Activated CD4-positive, alpha-beta memory T cell treated with anti-CD3 and anti-CD28 coated beads for 36 hours (primary cell): Measurements from ENCODE around the gene PTPRR. TPM values are rescaled to one million over a fixed set of nuclear protein-coding genes. Genes with fewer than 3 reads are reported as not detected.

Source experiments
- CTCF ChIA-PET: fragments of 350-600 bp; sonication (Branson Sonifier 250); formaldehyde crosslinking; loops from one replicate; lab custom pipeline; 2021; ENCODE audit warnings: antibody characterized with exemption, inconsistent platforms; lab: Charles Lee
- POLR2A ChIA-PET: fragments of 350-600 bp; sonication (Branson Sonifier 250); formaldehyde crosslinking; loops from one replicate; lab custom pipeline; 2021; ENCODE audit warnings: antibody characterized with exemption; lab: Charles Lee
- DNase-seq: peaks from one replicate; pipeline ENCODE4 v3.0.0-alpha.2; 2020
- H3K27ac Mint-ChIP-seq: one replicate; pipeline ENCODE4 v1.8.0; 2021; ENCODE audit warnings: mixed read lengths
- H3K27me3 Mint-ChIP-seq: one replicate; pipeline ENCODE4 v1.8.0; 2021; ENCODE audit warnings: mixed read lengths
- H3K36me3 Mint-ChIP-seq: one replicate; pipeline ENCODE4 v1.8.0; 2021; ENCODE audit warnings: mixed read lengths
- H3K4me1 Mint-ChIP-seq: one replicate; pipeline ENCODE4 v1.8.0; 2021; ENCODE audit warnings: low read depth, mixed read lengths
- H3K4me3 Mint-ChIP-seq: one replicate; pipeline ENCODE4 v1.8.0; 2021; ENCODE audit warnings: mild to moderate bottlenecking, mixed read lengths
- H3K9me3 Mint-ChIP-seq: one replicate; pipeline ENCODE4 v1.8.0; 2021; ENCODE audit warnings: mixed read lengths
- intact Hi-C: fragments of 100-400 bp; cut with micrococcal nuclease; formaldehyde crosslinking; loops from one replicate; pipeline ENCODE4 v1.15.1; 2023
- total RNA-seq, 2 experiments: library from RNA; stranded (reverse); gene quantifications; one replicate each; pipeline ENCODE4 v1.2.3, GENCODE V29; 2021

PTPRR gene
- total RNA-seq, 2 experiments from 2014 or later, result not detected

DNA sequence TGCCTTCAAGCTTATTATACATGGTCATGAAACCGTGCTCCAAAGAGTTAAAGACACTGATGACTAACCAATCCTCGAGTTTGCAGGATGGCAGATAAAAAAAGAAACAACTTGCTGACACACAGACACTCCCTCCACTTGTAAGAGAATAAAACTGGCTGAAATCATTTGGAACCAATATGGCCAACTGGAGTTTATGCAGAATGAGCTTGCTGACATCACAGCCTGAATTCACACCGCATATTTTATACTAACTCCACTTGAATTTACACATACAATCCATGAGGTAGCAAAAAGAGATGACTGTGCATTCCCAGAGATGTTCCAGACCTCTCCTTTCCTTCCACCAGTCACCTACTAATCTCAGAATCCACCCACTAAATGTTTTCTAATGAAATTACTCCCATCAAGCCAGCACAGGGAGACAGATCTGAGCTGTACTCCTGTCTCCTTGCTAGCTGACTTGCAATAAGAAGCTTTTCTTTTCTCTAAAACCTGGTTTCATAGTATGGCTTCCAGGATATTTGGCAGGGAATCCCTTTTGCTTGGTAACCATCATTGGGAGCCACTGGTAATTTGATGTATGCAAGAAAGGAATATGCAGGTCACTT lies 15.8 kb upstream of the PTPRR start:
- no peaks in the 10 kb centered on the region for H3K4me1 Mint-ChIP-seq
- intact Hi-C loops, result no loop called here
- no peaks in the 10 kb centered on the region for H3K27me3 Mint-ChIP-seq
- H3K9me3 Mint-ChIP-seq, result no peaks in the 10 kb centered on the region
- H3K27ac Mint-ChIP-seq, result no peak overlapping the region
- ChIA-PET POLR2A (no interaction called here), CTCF (no interaction called here)
- H3K4me3 Mint-ChIP-seq, result no peak overlapping the region
- no peaks in the 10 kb centered on the region for H3K36me3 Mint-ChIP-seq
- DNase-seq, result no peak

DNA sequence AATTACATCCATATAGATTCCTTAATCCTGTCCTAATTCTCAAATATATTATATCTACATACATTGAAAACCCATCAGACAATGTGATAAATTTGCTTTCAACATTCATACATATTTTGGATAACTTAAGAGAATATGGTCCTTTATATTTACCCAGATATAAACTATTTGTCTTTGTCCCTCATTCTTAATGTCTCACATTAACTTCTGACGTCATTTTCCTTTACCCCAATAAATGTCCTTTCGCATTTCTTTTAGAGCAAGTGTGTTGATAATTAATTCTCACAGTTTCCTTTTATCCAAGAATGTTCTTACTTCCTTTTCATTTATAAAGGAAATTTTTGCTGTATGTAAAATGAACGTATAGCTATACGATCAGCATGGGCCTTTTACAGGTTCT lies 12.6 kb upstream of the PTPRR start:
- H3K4me1 Mint-ChIP-seq, result no peaks in the 10 kb centered on the region
- no peak overlapping the region for H3K4me3 Mint-ChIP-seq
- ChIA-PET CTCF (no interaction called here), POLR2A (no interaction called here)
- intact Hi-C loops, result no loop called here
- H3K27me3 Mint-ChIP-seq, result no peaks in the 10 kb centered on the region
- H3K27ac Mint-ChIP-seq, result no peak overlapping the region
- no peak for DNase-seq
- H3K9me3 Mint-ChIP-seq, result no peaks in the 10 kb centered on the region
- no peaks in the 10 kb centered on the region for H3K36me3 Mint-ChIP-seq

DNA sequence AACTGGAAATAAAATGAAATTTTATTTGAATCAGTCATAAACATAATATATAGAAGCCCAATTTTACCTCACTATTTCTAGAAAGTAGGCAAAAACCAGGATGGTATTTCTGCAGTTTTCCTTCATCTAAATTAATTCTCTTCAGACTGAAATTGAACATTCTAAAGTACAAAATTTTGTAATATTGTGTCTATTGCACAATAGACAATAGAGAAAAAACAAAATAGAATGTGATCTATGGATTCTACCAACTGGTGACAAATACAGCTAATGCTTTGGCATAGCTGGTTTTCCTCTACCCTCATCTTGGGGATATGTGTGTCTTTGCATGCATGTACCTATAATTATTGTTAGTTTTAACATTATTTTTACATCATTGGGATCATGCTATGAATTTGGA lies 8.5 kb upstream of the PTPRR start:
- H3K27me3 Mint-ChIP-seq, result no peaks in the 10 kb centered on the region
- intact Hi-C loops, result no loop called here
- H3K4me3 Mint-ChIP-seq, result no peak overlapping the region
- no peak for DNase-seq
- no peaks in the 10 kb centered on the region for H3K36me3 Mint-ChIP-seq
- H3K27ac Mint-ChIP-seq, result no peak overlapping the region
- ChIA-PET POLR2A (no interaction called here), CTCF (no interaction called here)
- H3K4me1 Mint-ChIP-seq, result no peaks in the 10 kb centered on the region
- H3K9me3 Mint-ChIP-seq, result no peaks in the 10 kb centered on the region

DNA sequence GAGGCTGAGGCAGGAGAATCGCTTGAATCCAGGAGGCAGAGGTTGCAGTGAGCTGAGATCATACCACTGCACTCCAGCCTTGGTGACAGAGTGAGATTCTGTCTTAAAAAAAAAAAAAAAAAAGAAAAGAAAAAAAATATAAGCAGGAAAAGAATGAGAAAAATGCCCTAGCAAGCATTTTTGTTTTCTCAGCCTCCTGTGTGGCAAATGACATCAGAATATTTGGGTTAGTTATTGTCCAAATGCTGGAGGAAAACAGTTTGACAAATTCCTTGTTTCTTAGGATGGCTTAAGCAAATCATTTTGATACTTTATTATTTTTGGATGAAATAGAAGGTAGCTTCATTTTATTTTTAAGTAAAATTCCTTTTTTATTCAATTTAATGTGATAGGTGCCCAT lies 7.5 kb upstream of the PTPRR start:
- no peak overlapping the region for H3K4me3 Mint-ChIP-seq
- H3K9me3 Mint-ChIP-seq, result no peaks in the 10 kb centered on the region
- no peaks in the 10 kb centered on the region for H3K27me3 Mint-ChIP-seq
- no peaks in the 10 kb centered on the region for H3K36me3 Mint-ChIP-seq
- H3K27ac Mint-ChIP-seq, result no peak overlapping the region
- no peak for DNase-seq
- H3K4me1 Mint-ChIP-seq, result no peaks in the 10 kb centered on the region
- POLR2A ChIA-PET, result no interaction called here
- intact Hi-C loops, result no loop called here
- CTCF ChIA-PET, result no interaction called here

DNA sequence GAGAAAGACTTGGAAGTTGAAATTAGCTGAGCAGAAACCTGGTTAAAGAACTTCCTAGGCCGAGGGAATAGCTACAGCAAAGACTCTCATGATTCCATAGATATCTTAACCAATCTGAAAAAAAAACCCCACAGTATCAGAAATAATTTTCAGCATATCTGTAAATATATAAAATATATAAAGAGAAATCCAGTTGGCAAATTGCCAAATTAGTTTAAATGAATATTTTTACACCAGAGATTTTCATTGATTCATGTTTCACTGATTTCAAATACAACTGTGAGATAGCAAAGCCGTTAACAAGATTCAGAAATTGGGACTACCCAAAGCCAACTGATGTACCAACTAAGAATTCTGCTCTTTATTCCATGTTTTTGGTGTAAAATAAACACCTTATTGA lies 6.8 kb upstream of the PTPRR start:
- no peaks in the 10 kb centered on the region for H3K4me1 Mint-ChIP-seq
- CTCF ChIA-PET, result no interaction called here
- H3K4me3 Mint-ChIP-seq, result no peak overlapping the region
- no peak overlapping the region for H3K27ac Mint-ChIP-seq
- no peak for DNase-seq
- intact Hi-C loops, result no loop called here
- H3K9me3 Mint-ChIP-seq, result no peaks in the 10 kb centered on the region
- POLR2A ChIA-PET, result no interaction called here
- H3K36me3 Mint-ChIP-seq, result no peaks in the 10 kb centered on the region
- no peaks in the 10 kb centered on the region for H3K27me3 Mint-ChIP-seq

DNA sequence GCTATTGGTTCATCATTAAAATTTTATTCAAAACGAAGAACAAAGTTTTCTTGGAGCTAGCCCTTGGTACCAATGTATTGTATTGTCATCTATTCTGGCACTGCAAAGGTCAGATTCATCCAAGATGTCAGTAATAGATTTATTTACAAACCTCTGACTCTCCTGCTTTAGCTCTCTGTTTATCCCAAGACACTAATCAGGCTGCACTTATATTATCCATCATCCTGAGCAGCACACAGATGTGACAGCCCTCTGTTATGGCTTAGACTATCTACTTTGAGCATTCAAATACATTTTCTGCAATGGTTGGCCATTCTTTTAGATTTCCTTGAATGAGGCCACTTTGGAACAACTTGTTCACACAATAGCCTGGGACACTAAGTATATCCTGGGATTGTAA lies 5.0 kb upstream of the PTPRR start:
- Mint-ChIP-seq H3K4me1 (no peaks in the 10 kb centered on the region), H3K9me3 (no peaks in the 10 kb centered on the region), H3K27ac (no peak overlapping the region), H3K4me3 (no peak overlapping the region), H3K36me3 (no peaks in the 10 kb centered on the region), H3K27me3 (no peaks in the 10 kb centered on the region)
- ChIA-PET POLR2A (no interaction called here), CTCF (no interaction called here)
- intact Hi-C loops, result no loop called here
- no peak for DNase-seq

DNA sequence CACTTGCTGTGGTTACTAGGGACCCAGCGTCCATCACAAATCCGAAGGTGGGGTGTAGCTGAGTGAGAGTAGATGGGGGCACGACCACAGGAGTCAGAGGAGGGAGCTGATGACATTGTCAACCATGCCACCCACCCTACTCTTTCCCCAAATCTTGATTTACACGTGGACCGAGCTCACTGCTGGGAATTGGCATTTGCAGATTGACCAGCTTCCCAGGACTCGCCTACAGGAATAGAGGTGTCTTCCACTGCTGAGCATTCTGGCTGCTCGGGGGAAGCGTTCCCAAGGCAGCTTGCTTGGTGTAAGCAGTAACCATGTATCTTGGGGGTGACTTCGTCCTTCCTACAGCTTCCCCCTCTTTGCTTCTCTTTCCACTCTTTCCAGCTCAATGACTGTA lies 353 bp upstream of the PTPRR start:
- POLR2A ChIA-PET, result no interaction called here
- intact Hi-C loops, result no loop called here
- H3K4me1 Mint-ChIP-seq, result no peaks in the 10 kb centered on the region
- CTCF ChIA-PET, result no interaction called here
- DNase-seq, result no peak
- H3K4me3 Mint-ChIP-seq, result no peak overlapping the region
- no peak overlapping the region for H3K27ac Mint-ChIP-seq
- no peaks in the 10 kb centered on the region for H3K36me3 Mint-ChIP-seq
- H3K9me3 Mint-ChIP-seq, result no peaks in the 10 kb centered on the region
- peaks cover 11% of the 10 kb centered on the region for H3K27me3 Mint-ChIP-seq

DNA sequence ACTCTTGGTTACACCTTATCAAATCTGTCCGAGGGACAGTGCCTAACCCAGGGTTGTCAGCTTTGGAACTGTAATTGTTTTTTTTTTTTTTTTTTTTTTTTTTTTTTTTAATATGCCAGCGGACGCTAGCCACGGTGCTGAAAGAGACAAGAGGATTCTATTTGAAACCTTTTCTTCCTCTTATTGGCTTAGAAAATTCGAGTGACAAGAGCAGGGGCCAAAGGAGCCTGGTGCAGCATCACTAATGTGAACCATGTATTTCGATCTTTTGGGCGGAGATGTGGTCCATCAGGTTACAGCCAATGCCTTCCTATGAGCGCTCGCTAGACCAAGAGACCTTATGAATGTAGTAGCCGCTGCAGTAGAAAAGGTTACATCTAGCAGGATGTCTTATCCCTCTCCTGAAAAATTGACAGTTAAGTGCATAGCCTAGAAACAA lies 922 bp downstream of the PTPRR start:
- H3K36me3 Mint-ChIP-seq, result no peaks in the 10 kb centered on the region
- no peak overlapping the region for H3K4me3 Mint-ChIP-seq
- peaks cover 11% of the 10 kb centered on the region for H3K27me3 Mint-ChIP-seq
- DNase-seq, result no peak
- intact Hi-C loops, result no loop called here
- no peaks in the 10 kb centered on the region for H3K4me1 Mint-ChIP-seq
- POLR2A ChIA-PET, result interaction anchor here (0.7 kb wide), 1 partner anchor 179 kb away, joined by 4 read pairs; no protein-coding TSS in a partner anchor
- CTCF ChIA-PET, result no interaction called here
- no peaks in the 10 kb centered on the region for H3K9me3 Mint-ChIP-seq
- no peak overlapping the region for H3K27ac Mint-ChIP-seq

DNA sequence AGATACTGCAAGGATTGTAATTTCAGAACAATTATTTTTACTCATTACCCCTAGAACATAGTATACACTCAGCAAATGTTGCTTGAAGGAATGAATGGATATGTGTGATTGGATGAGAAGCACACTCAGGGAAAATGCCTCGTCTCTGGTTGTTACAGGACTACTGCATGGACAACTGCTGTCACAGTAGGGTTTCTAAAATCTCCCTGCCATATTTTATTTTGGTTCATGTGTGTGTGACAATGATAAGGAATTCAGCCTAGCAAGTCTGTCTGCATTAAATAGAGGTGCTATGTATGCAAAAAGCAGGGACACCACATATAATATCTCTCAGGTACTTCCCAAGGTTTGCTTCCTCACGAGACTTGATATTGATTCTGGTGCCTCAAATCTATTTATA lies 1.4 kb downstream of the PTPRR start:
- no peak for DNase-seq
- ChIA-PET POLR2A (interaction anchor here (0.7 kb wide), 1 partner anchor 178 kb away, joined by 4 read pairs; no protein-coding TSS in a partner anchor), CTCF (no interaction called here)
- Mint-ChIP-seq H3K36me3 (no peaks in the 10 kb centered on the region), H3K4me3 (no peak overlapping the region), H3K4me1 (no peaks in the 10 kb centered on the region), H3K9me3 (no peaks in the 10 kb centered on the region), H3K27ac (no peak overlapping the region), H3K27me3 (peaks cover 11% of the 10 kb centered on the region)
- intact Hi-C loops, result no loop called here

DNA sequence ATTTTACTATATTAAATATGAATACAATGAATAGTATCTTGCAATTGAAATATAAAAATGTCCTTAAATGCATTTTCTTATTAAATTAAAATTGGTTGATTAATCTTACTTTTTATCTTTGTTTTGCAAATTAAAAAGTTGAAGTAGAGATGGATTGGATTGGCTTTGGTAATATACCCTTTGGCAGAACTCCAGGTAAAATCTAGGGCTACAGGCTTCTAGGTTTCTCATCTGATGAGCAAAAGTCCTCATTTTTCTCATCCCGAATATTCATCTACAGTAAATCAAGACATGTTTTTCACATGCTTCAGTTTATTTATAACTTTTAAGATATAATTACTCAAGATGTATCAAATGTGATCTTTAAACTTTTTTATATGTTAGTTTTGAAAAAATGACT lies 2.2 kb downstream of the PTPRR start:
- POLR2A ChIA-PET, result no interaction called here
- H3K4me3 Mint-ChIP-seq, result no peak overlapping the region
- intact Hi-C loops, result no loop called here

DNA sequence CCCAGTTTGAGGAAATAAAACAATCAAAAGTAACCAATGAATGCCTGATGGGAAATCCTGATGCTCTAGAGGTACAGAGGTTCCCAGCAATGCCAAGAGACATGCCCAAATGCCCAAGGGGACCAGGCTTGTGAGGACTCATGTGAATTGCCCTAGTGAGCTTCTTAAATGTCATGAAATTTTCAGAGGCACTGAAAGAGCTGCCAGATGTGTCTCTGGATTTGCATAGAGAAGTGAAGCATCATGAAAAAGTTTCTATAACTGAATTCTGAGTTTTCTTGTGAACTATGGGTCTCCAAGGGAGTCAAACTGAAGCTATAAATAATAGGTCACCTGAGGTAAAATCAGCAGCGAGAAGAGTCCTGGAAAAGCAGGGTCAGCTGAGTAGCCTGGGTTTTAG lies 9.9 kb downstream of the PTPRR start:
- Mint-ChIP-seq H3K4me3 (no peak overlapping the region), H3K4me1 (no peaks in the 10 kb centered on the region), H3K9me3 (peaks cover 2% of the 10 kb centered on the region), H3K36me3 (no peaks in the 10 kb centered on the region), H3K27me3 (no peaks in the 10 kb centered on the region), H3K27ac (no peak overlapping the region)
- intact Hi-C loops, result no loop called here
- DNase-seq, result no peak
- ChIA-PET POLR2A (no interaction called here), CTCF (no interaction called here)

More for the DNA sequence above, 2.2 kb downstream of the PTPRR start:
- Mint-ChIP-seq H3K4me1 (no peaks in the 10 kb centered on the region), H3K27me3 (peaks cover 11% of the 10 kb centered on the region), H3K36me3 (no peaks in the 10 kb centered on the region), H3K27ac (no peak overlapping the region), H3K9me3 (no peaks in the 10 kb centered on the region)
- CTCF ChIA-PET, result no interaction called here
- no peak for DNase-seq

DNA sequence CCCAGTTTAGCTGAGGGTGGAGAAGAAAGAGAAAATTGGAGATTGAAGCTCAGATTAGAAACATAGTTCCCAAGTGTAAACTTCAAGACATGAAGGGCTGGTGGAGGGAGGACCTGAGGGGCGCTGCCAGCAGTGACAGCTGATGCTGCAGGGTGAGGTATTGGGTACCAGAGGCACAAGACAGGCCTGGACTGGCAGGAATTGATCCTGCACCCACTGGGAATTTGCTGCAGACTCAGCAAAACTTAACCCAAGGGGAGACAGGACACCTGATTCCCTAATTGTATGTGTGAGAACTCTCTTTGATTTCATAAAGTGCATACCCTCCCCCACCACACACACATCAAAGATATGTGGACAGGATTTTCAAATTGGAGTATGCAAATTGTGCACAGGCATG lies 11.6 kb downstream of the PTPRR start:
- Mint-ChIP-seq H3K9me3 (peaks cover 2% of the 10 kb centered on the region), H3K4me1 (no peaks in the 10 kb centered on the region), H3K27ac (no peak overlapping the region), H3K36me3 (no peaks in the 10 kb centered on the region), H3K27me3 (no peaks in the 10 kb centered on the region), H3K4me3 (no peak overlapping the region)
- ChIA-PET CTCF (no interaction called here), POLR2A (no interaction called here)
- intact Hi-C loops, result no loop called here
- DNase-seq, result no peak

DNA sequence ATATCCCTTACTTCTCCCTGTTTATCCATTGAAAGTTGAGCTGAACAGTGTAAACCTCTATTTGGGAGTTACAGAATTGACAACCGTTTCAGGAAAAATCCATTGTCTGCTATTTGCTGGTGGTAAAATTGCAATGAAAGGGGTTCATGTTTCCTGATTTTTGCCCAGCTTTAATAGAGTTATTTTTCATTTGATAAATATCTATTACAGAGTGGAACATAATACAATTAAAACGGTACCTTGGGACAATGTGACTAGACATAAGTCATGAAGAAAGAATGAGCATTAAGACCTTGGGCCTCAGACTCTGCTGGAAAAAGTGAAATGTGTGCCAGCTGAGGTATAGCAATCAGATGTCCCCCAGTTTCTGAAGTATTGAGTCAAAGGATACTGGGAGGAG lies 13.1 kb downstream of the PTPRR start:
- intact Hi-C loops, result no loop called here
- DNase-seq, result no peak
- Mint-ChIP-seq H3K36me3 (no peaks in the 10 kb centered on the region), H3K9me3 (peaks cover 2% of the 10 kb centered on the region), H3K4me1 (no peaks in the 10 kb centered on the region), H3K27me3 (no peaks in the 10 kb centered on the region), H3K4me3 (no peak overlapping the region), H3K27ac (no peak overlapping the region)
- ChIA-PET CTCF (no interaction called here), POLR2A (no interaction called here)
